NT2/D1 (cell line): ENCODE data around the gene FMN2.
"Not testable (repeated sequence)": the region's sequence is repeated elsewhere in the genome, so short reads cannot be mapped to it uniquely, and the experiment has no call there.

Experiments used
- DNase-seq: peaks from one replicate; pipeline ENCODE4 v3.0.0-alpha.2; 2011; ENCODE audit warnings: low read depth, low spot score
- H3K27me3 ChIP-seq: 2 replicates; pipeline ENCODE4 v1.6.0; 2011; ENCODE audit warnings: mild to moderate bottlenecking; ENCODE audit not compliant: insufficient read length, insufficient read depth
- H3K36me3 ChIP-seq: 2 replicates; pipeline ENCODE4 v1.6.1; 2011; ENCODE audit warnings: mild to moderate bottlenecking, low read length, mixed read lengths; ENCODE audit not compliant: insufficient read depth, insufficient read length
- H3K4me1 ChIP-seq: 2 replicates; pipeline ENCODE4 v1.5.1; 2011; ENCODE audit not compliant: insufficient read depth, insufficient read length
- H3K4me3 ChIP-seq: 2 replicates; pipeline ENCODE4 v1.5.1; 2011; ENCODE audit warnings: low read depth; ENCODE audit not compliant: insufficient read length
- H3K9ac ChIP-seq: 2 replicates; pipeline ENCODE4 v1.6.0; 2011; ENCODE audit warnings: low read depth; ENCODE audit not compliant: insufficient read length
- H3K9me3 ChIP-seq: 2 replicates; pipeline ENCODE4 v1.5.1; 2011; ENCODE audit warnings: mild to moderate bottlenecking, low read length; ENCODE audit not compliant: insufficient read depth
- SUZ12 ChIP-seq: IDR thresholded peaks from 2 replicates; pipeline ENCODE4 v1.6.1; 2011; ENCODE audit not compliant: insufficient read length, insufficient read depth; ENCODE audit errors: extremely low read depth
- YY1 ChIP-seq: IDR thresholded peaks from 2 replicates; pipeline ENCODE4 v1.6.1; 2011; ENCODE audit not compliant: insufficient read length, insufficient read depth
- ZNF274 ChIP-seq: IDR thresholded peaks from 2 replicates; pipeline ENCODE4 v1.6.1; 2011; ENCODE audit warnings: mild to moderate bottlenecking, low read depth, low read length

FMN2 gene

GRCh38 chr1:240409615-240410014, 317.9 kb downstream of the FMN2 start:
- no peak for TF ChIP-seq ZNF274
- no peak for TF ChIP-seq YY1
- no peak for TF ChIP-seq SUZ12
- H3K9ac ChIP-seq: no peak overlapping the region
- no peaks in the 10 kb centered on the region for H3K36me3 ChIP-seq
- no peaks in the 10 kb centered on the region for H3K4me1 ChIP-seq
- no peaks in the 10 kb centered on the region for H3K27me3 ChIP-seq
- no peak for DNase-seq
- no peak overlapping the region for H3K4me3 ChIP-seq
- H3K9me3 ChIP-seq: no peaks in the 10 kb centered on the region

GRCh38 chr1:240413732-240414131, 322.0 kb downstream of the FMN2 start:
- TF ChIP-seq YY1 (no peak), SUZ12 (no peak), ZNF274 (no peak)
- Histone ChIP-seq H3K9me3 (no peaks in the 10 kb centered on the region), H3K4me3 (no peak overlapping the region), H3K36me3 (no peaks in the 10 kb centered on the region), H3K4me1 (no peaks in the 10 kb centered on the region), H3K9ac (no peak overlapping the region), H3K27me3 (no peaks in the 10 kb centered on the region)
- DNase-seq: no peak

- Histone ChIP-seq H3K27me3 (no peaks in the 10 kb centered on the region), H3K9me3 (no peaks in the 10 kb centered on the region), H3K9ac (no peak overlapping the region), H3K4me1 (no peaks in the 10 kb centered on the region), H3K4me3 (no peak overlapping the region), H3K36me3 (no peaks in the 10 kb centered on the region)
- TF ChIP-seq SUZ12 (no peak), YY1 (no peak), ZNF274 (no peak)
- no peak for DNase-seq
Measured at GRCh38 chr1:240414237-240414636, 322.6 kb downstream of the FMN2 start.

GRCh38 chr1:240415011-240415410, 323.3 kb downstream of the FMN2 start:
- not testable (repeated sequence) for H3K4me3 ChIP-seq, DNase-seq, H3K9me3 ChIP-seq, H3K9ac ChIP-seq, H3K36me3 ChIP-seq, H3K27me3 ChIP-seq, H3K4me1 ChIP-seq

- no peaks in the 10 kb centered on the region for H3K27me3 ChIP-seq
- no peaks in the 10 kb centered on the region for H3K9me3 ChIP-seq
- H3K4me3 ChIP-seq: no peak overlapping the region
- TF ChIP-seq YY1: no peak
- no peak for TF ChIP-seq ZNF274
- TF ChIP-seq SUZ12: no peak
- H3K4me1 ChIP-seq: no peaks in the 10 kb centered on the region
- no peaks in the 10 kb centered on the region for H3K36me3 ChIP-seq
- H3K9ac ChIP-seq: no peak overlapping the region
- no peak for DNase-seq
Measured at GRCh38 chr1:240415532-240415931, 323.8 kb downstream of the FMN2 start.

GRCh38 chr1:240417317-240417716, 325.6 kb downstream of the FMN2 start:
- no peak for DNase-seq
- Histone ChIP-seq H3K36me3 (no peaks in the 10 kb centered on the region), H3K9me3 (no peaks in the 10 kb centered on the region), H3K4me3 (no peak overlapping the region), H3K9ac (no peak overlapping the region), H3K4me1 (no peaks in the 10 kb centered on the region), H3K27me3 (no peaks in the 10 kb centered on the region)
- TF ChIP-seq ZNF274 (no peak), YY1 (no peak), SUZ12 (no peak)

- H3K27me3 ChIP-seq: no peaks in the 10 kb centered on the region
- H3K4me3 ChIP-seq: no peak overlapping the region
- no peak for DNase-seq
- H3K9ac ChIP-seq: no peak overlapping the region
- TF ChIP-seq YY1 (no peak), SUZ12 (no peak), ZNF274 (no peak)
- H3K4me1 ChIP-seq: no peaks in the 10 kb centered on the region
- H3K36me3 ChIP-seq: no peaks in the 10 kb centered on the region
- no peaks in the 10 kb centered on the region for H3K9me3 ChIP-seq
Measured at GRCh38 chr1:240420766-240421165, 329.1 kb downstream of the FMN2 start.

- Histone ChIP-seq H3K27me3 (no peaks in the 10 kb centered on the region), H3K9me3 (no peaks in the 10 kb centered on the region), H3K9ac (no peak overlapping the region), H3K4me1 (no peaks in the 10 kb centered on the region), H3K4me3 (no peak overlapping the region), H3K36me3 (no peaks in the 10 kb centered on the region)
- TF ChIP-seq ZNF274: no peak
- TF ChIP-seq SUZ12: no peak
- TF ChIP-seq YY1: no peak
- no peak for DNase-seq
Measured at GRCh38 chr1:240423246-240423924, 331.7 kb downstream of the FMN2 start.
